Chondrocyte (in vitro differentiated cells): ENCODE data around the gene RPL22. TPM values are rescaled to one million over a fixed set of nuclear protein-coding genes. Genes with fewer than 3 reads are reported as not detected.

Source experiments
- DNase-seq: peaks from one replicate; pipeline ENCODE4 v3.0.0; 2021; ENCODE audit warnings: mixed read lengths, low spot score
- H3K27ac Mint-ChIP-seq: one replicate; pipeline ENCODE4 v1.8.0; 2021; ENCODE audit warnings: mild to moderate bottlenecking, moderate library complexity, mixed read lengths; ENCODE audit not compliant: unreplicated experiment
- H3K27me3 Mint-ChIP-seq: 2 replicates; pipeline ENCODE4 v1.8.0; 2021; ENCODE audit warnings: low read depth, mixed read lengths
- H3K36me3 Mint-ChIP-seq: 2 replicates; pipeline ENCODE4 v1.8.0; 2021; ENCODE audit warnings: low read depth, mixed read lengths
- H3K4me1 Mint-ChIP-seq: 2 replicates; pipeline ENCODE4 v1.8.0; 2021; ENCODE audit warnings: low read depth, mild to moderate bottlenecking, mixed read lengths
- H3K4me3 Mint-ChIP-seq: one replicate; pipeline ENCODE4 v1.8.0; 2021; ENCODE audit warnings: mild to moderate bottlenecking, moderate library complexity, mixed read lengths; ENCODE audit not compliant: unreplicated experiment
- H3K9me3 Mint-ChIP-seq: 2 replicates; pipeline ENCODE4 v1.8.0; 2021; ENCODE audit warnings: low read depth, mixed read lengths
- CTCF ChIP-seq: fragments of 200-600 bp; sonication (generic); IDR thresholded peaks from 2 replicates; pipeline ENCODE4 v1.5.0; 2021; ENCODE audit warnings: antibody characterized with exemption, mild to moderate bottlenecking, moderate library complexity
- total RNA-seq: library from RNA; stranded (reverse); gene quantifications from 3 replicates; pipeline ENCODE4 v1.2.1, GENCODE V29; 2021

The RPL22 gene
- total RNA-seq, 1 donor from 2014 or later, result 220 TPM

- peaks cover 26% of the 10 kb centered on the region for H3K4me1 Mint-ChIP-seq
- H3K9me3 Mint-ChIP-seq, result no peaks in the 10 kb centered on the region
- no peak for DNase-seq
- no peak for TF ChIP-seq CTCF
- H3K36me3 Mint-ChIP-seq, result peaks cover 4% of the 10 kb centered on the region
- H3K27ac Mint-ChIP-seq, result no peak overlapping the region
- no peaks in the 10 kb centered on the region for H3K27me3 Mint-ChIP-seq
- peak overlapping the region; percentile 70 for H3K4me3 Mint-ChIP-seq
Measured at GRCh38 chr1:6209661-6210580, 10.5 kb upstream of the RPL22 start.

GRCh38 chr1:6208723-6209660, 9.6 kb upstream of the RPL22 start:
- Mint-ChIP-seq H3K9me3 (no peaks in the 10 kb centered on the region), H3K4me3 (peak overlapping the region; percentile 70), H3K36me3 (peaks cover 3% of the 10 kb centered on the region), H3K27ac (no peak overlapping the region), H3K4me1 (peaks cover 26% of the 10 kb centered on the region), H3K27me3 (no peaks in the 10 kb centered on the region)
- DNase-seq, result no peak
- TF ChIP-seq CTCF, result peak; percentile 76

- no peak for DNase-seq
- Mint-ChIP-seq H3K36me3 (no peaks in the 10 kb centered on the region), H3K4me1 (peaks cover 26% of the 10 kb centered on the region), H3K27ac (peak overlapping the region; percentile 49), H3K27me3 (no peaks in the 10 kb centered on the region), H3K9me3 (no peaks in the 10 kb centered on the region), H3K4me3 (peak overlapping the region; percentile 70)
- TF ChIP-seq CTCF, result no peak
Measured at GRCh38 chr1:6207921-6208320, 8.5 kb upstream of the RPL22 start.

GRCh38 chr1:6207075-6207885, 7.9 kb upstream of the RPL22 start:
- TF ChIP-seq CTCF, result no peak
- H3K36me3 Mint-ChIP-seq, result no peaks in the 10 kb centered on the region
- DNase-seq, result no peak
- H3K4me1 Mint-ChIP-seq, result peaks cover 26% of the 10 kb centered on the region
- no peak overlapping the region for H3K27ac Mint-ChIP-seq
- H3K9me3 Mint-ChIP-seq, result no peaks in the 10 kb centered on the region
- no peaks in the 10 kb centered on the region for H3K27me3 Mint-ChIP-seq
- H3K4me3 Mint-ChIP-seq, result peak overlapping the region; percentile 70
